WTC11 (cell line): ENCODE measurements around the gene RGL2. TPM values are rescaled to one million over a fixed set of nuclear protein-coding genes. Genes with fewer than 3 reads are reported as not detected.
"Not testable (repeated sequence)": the region's sequence is repeated elsewhere in the genome, so short reads cannot be mapped to it uniquely, and the experiment has no call there.

ENCODE experiments used
- ATAC-seq: fragments of 200-7000 bp; cut with Tn5 transposase; 2 replicates; pipeline ENCODE4 v1.10.0; 2021; ENCODE audit warnings: mild to moderate bottlenecking, moderate library complexity
- CTCF ChIA-PET: fragments of 300-600 bp; sonication (Branson Sonifier 250); formaldehyde crosslinking; loops from one replicate; lab custom pipeline; 2021; ENCODE audit warnings: antibody characterized with exemption; lab: Charles Lee
- POLR2A ChIA-PET: fragments of 350-600 bp; sonication (Branson Sonifier 250); formaldehyde crosslinking; loops from one replicate; lab custom pipeline; 2021; ENCODE audit warnings: antibody characterized with exemption; lab: Charles Lee
- DNase-seq: peaks from one replicate; pipeline ENCODE4 v3.0.0; 2021; ENCODE audit warnings: low spot score
- H3K27ac Mint-ChIP-seq: 2 replicates; pipeline ENCODE4 v1.8.0; 2021; ENCODE audit warnings: mixed read lengths
- H3K27me3 Mint-ChIP-seq: 2 replicates; pipeline ENCODE4 v1.8.0; 2021; ENCODE audit warnings: low read depth, mild to moderate bottlenecking, moderate library complexity, mixed read lengths
- H3K36me3 Mint-ChIP-seq: 2 replicates; pipeline ENCODE4 v1.8.0; 2021; ENCODE audit warnings: mixed read lengths
- H3K4me1 Mint-ChIP-seq: 2 replicates; pipeline ENCODE4 v1.8.0; 2022; ENCODE audit warnings: mixed read lengths
- H3K4me3 Mint-ChIP-seq: 2 replicates; pipeline ENCODE4 v1.8.0; 2021; ENCODE audit warnings: mild to moderate bottlenecking, moderate library complexity, mixed read lengths
- H3K9me3 Mint-ChIP-seq: 2 replicates; pipeline ENCODE4 v1.8.0; 2021; ENCODE audit warnings: mixed read lengths
- CDX4 ChIP-seq: fragments of 250-450 bp; sonication (Bioruptor Pico); IDR thresholded peaks from 2 replicates; pipeline ENCODE4 v1.9.0; 2021; ENCODE audit warnings: moderate library complexity, mild to moderate bottlenecking, inconsistent platforms, borderline replicate concordance
- CREM ChIP-seq: sonication (generic); formaldehyde crosslinking; IDR thresholded peaks from 2 replicates; pipeline ENCODE4 v1.8.1; 2022; ENCODE audit warnings: mild to moderate bottlenecking, missing genetic modification reagents, moderate library complexity
- ERG ChIP-seq: fragments of 250-450 bp; sonication (Bioruptor Pico); IDR thresholded peaks from 2 replicates; pipeline ENCODE4 v1.8.0; 2021; ENCODE audit warnings: mild to moderate bottlenecking
- FOXK1 ChIP-seq: sonication (generic); formaldehyde crosslinking; IDR thresholded peaks from 2 replicates; pipeline ENCODE4 v1.8.0; 2022; ENCODE audit warnings: mild to moderate bottlenecking, moderate library complexity, missing genetic modification reagents
- MAX ChIP-seq: sonication (generic); formaldehyde crosslinking; IDR thresholded peaks from 2 replicates; pipeline ENCODE4 v1.8.0; 2022; ENCODE audit warnings: mild to moderate bottlenecking, missing genetic modification reagents
- TEAD1 ChIP-seq: sonication (generic); formaldehyde crosslinking; IDR thresholded peaks from 2 replicates; pipeline ENCODE4 v1.8.0; 2022; ENCODE audit warnings: mild to moderate bottlenecking, missing genetic modification reagents
- USF2 ChIP-seq: sonication (generic); formaldehyde crosslinking; IDR thresholded peaks from 2 replicates; pipeline ENCODE4 v1.8.1; 2023; ENCODE audit warnings: mild to moderate bottlenecking, missing genetic modification reagents, moderate library complexity
- ZNF219 ChIP-seq: sonication (generic); formaldehyde crosslinking; IDR thresholded peaks from 2 replicates; pipeline ENCODE4 v1.8.0; 2023; ENCODE audit warnings: missing genetic modification reagents, mild to moderate bottlenecking, borderline replicate concordance
- total RNA-seq: library from RNA; stranded (reverse); gene quantifications from 3 replicates; pipeline ENCODE4 v1.2.3, GENCODE V29; 2021

The RGL2 gene
- total RNA-seq, 1 experiment from 2014 or later = 77.1 TPM

GRCh38 chr6:33288921-33289783, 9.6 kb downstream of the RGL2 start, which contains the start of the genes PFDN6 and WDR46 (continued):
- TF ChIP-seq USF2 (CRISPR knock-in tag) (no peak), ERG (CRISPR knock-in tag) (no peak), ZNF219 (0 out of 2 replicates have a peak, but pooled peaks have one; percentile 48)

GRCh38 chr6:33288141-33288920, 10.4 kb downstream of the RGL2 start:
- peak overlapping the region; percentile 57; the same call in 1 of the 2 replicates for H3K27ac Mint-ChIP-seq
- ChIA-PET CTCF (interaction anchor here (0.5 to 3.3 kb wide), 8 partner anchors 10 to 130 kb away, joined by 3 to 36 read pairs (median 4); partner anchors contain the start of genes B3GALT4, CUTA, RGL2 and ZBTB22), POLR2A (interaction anchor here (1.6 to 3.6 kb wide), 4 partner anchors 9 to 143 kb away, joined by 4 to 27 read pairs (median 7); partner anchors contain the start of genes B3GALT4, RPS18 and VPS52)
- no peak for DNase-seq
- H3K9me3 Mint-ChIP-seq = no peaks in the 10 kb centered on the region
- peaks cover 38% of the 10 kb centered on the region for H3K36me3 Mint-ChIP-seq
- H3K4me3 Mint-ChIP-seq = peak overlapping the region; percentile 99
- TF ChIP-seq MAX (peak; percentile 32; the same call in 1 of the 2 replicates), CDX4 (CRISPR knock-in tag) (no peak)
- H3K4me1 Mint-ChIP-seq = peaks cover 22% of the 10 kb centered on the region
- no peak for ATAC-seq
- no peaks in the 10 kb centered on the region for H3K27me3 Mint-ChIP-seq

- no peak for ATAC-seq
- DNase-seq = no peak
- CTCF ChIA-PET = interaction anchor here (1.2 kb wide), 1 partner anchor 12 kb away, joined by 3 read pairs; no protein-coding TSS in a partner anchor
- peak overlapping the region; percentile 99 for H3K4me3 Mint-ChIP-seq
- peaks cover 22% of the 10 kb centered on the region for H3K4me1 Mint-ChIP-seq
- H3K36me3 Mint-ChIP-seq = peaks cover 33% of the 10 kb centered on the region
- no peak overlapping the region for H3K27ac Mint-ChIP-seq
- TF ChIP-seq FOXK1 (CRISPR knock-in tag) = no peak
- no peak for TF ChIP-seq CREM (CRISPR knock-in tag)
- TF ChIP-seq TEAD1 (CRISPR knock-in tag) = no peak
- POLR2A ChIA-PET = interaction anchor here (3.6 kb wide), 1 partner anchor 10 kb away, joined by 27 read pairs; the partner anchor contains the start of gene B3GALT4
- H3K9me3 Mint-ChIP-seq = no peaks in the 10 kb centered on the region
- H3K27me3 Mint-ChIP-seq = no peaks in the 10 kb centered on the region
Measured at GRCh38 chr6:33286946-33287914, 11.5 kb downstream of the RGL2 start.

- H3K4me1 Mint-ChIP-seq = peaks cover 20% of the 10 kb centered on the region
- H3K27ac Mint-ChIP-seq, H3K9me3 Mint-ChIP-seq, H3K27me3 Mint-ChIP-seq, DNase-seq, POLR2A ChIA-PET, H3K4me3 Mint-ChIP-seq, ATAC-seq, CTCF ChIA-PET: not testable (repeated sequence)
- peaks cover 27% of the 10 kb centered on the region for H3K36me3 Mint-ChIP-seq
Measured at GRCh38 chr6:33285214-33285613, 13.5 kb downstream of the RGL2 start.
